HG03095 (cell line): ENCODE data around the gene MMD.
"Not testable (repeated sequence)": the region's sequence is repeated elsewhere in the genome, so short reads cannot be mapped to it uniquely, and the experiment has no call there.

Experiments used
- ATAC-seq: cut with Tn5 transposase; IDR thresholded peaks from one replicate; pipeline ENCODE4 v1.9.1; 2021; ENCODE audit warnings: moderate library complexity; ENCODE audit not compliant: unreplicated experiment

The MMD gene

GRCh38 chr17:55444471-55445441 lies 23.1 kb upstream of the MMD start:
- ATAC-seq = peak; percentile 67

GRCh38 chr17:55443904-55444303 lies 22.3 kb upstream of the MMD start:
- ATAC-seq = no peak

- no peak for ATAC-seq
Observed at GRCh38 chr17:55442953-55443683, 21.5 kb upstream of the MMD start.

- no peak for ATAC-seq
Observed at GRCh38 chr17:55442462-55442861, 20.8 kb upstream of the MMD start.

GRCh38 chr17:55441544-55441943 lies 19.9 kb upstream of the MMD start:
- no peak for ATAC-seq

GRCh38 chr17:55440391-55440790 lies 18.8 kb upstream of the MMD start:
- no peak for ATAC-seq

- peak; percentile 64 for ATAC-seq
Observed at GRCh38 chr17:55437159-55437605, 15.5 kb upstream of the MMD start.

- ATAC-seq = peak; percentile 24
Observed at GRCh38 chr17:55436224-55437158, 14.9 kb upstream of the MMD start.

GRCh38 chr17:55435408-55435807 lies 13.8 kb upstream of the MMD start:
- no peak for ATAC-seq

- no peak for ATAC-seq
Observed at GRCh38 chr17:55434721-55435120, 13.1 kb upstream of the MMD start.

GRCh38 chr17:55433629-55434422 lies 12.2 kb upstream of the MMD start:
- ATAC-seq = no peak

- no peak for ATAC-seq
Observed at GRCh38 chr17:55433029-55433628, 11.5 kb upstream of the MMD start.

- ATAC-seq = no peak
Observed at GRCh38 chr17:55432358-55433028, 10.9 kb upstream of the MMD start.

- ATAC-seq = not testable (repeated sequence)
Observed at GRCh38 chr17:55431914-55432313, 10.3 kb upstream of the MMD start.

GRCh38 chr17:55430541-55431288 lies 9.1 kb upstream of the MMD start:
- no peak for ATAC-seq

GRCh38 chr17:55427587-55427882 lies 5.9 kb upstream of the MMD start:
- ATAC-seq = no peak

- no peak for ATAC-seq
Observed at GRCh38 chr17:55426851-55427586, 5.4 kb upstream of the MMD start.
